NT2/D1 (cell line): ENCODE measurements around the gene CARD14.

Experiments used
- SUZ12 ChIP-seq: IDR thresholded peaks from 2 replicates; pipeline ENCODE4 v1.6.1; 2011; ENCODE audit not compliant: insufficient read length, insufficient read depth; ENCODE audit errors: extremely low read depth
- ZNF274 ChIP-seq: IDR thresholded peaks from 2 replicates; pipeline ENCODE4 v1.6.1; 2011; ENCODE audit warnings: mild to moderate bottlenecking, low read depth, low read length

- no peak for TF ChIP-seq ZNF274
- TF ChIP-seq SUZ12, result no peak
Measured at GRCh38 chr17:80154166-80154565, 15.7 kb upstream of the CARD14 start.
